Measurements from ENCODE around the gene CGNL1.

CGNL1 gene

DNA sequence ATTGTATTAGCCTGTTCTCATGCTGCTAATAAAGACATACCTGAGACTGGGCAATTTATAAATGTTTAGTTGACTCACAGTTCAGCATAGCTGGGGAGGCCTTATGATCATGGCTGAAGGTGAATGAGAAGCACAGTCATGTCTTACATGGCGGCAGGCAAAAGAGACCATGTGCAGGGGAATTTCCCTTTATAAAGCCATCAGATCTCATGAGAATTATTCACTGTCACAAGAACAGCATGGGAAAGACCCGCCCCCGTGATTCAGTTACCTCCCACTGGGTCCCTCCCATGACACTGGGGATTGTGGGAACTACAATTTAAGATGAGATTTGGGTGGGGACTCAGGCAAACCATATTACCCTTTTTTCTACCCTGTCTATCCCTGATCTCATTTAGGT is 163.9 kb downstream of the CGNL1 start:
- Histone ChIP-seq H3K4me2 (ENCODE audit: low read depth, low read length, poor library complexity, severe bottlenecking) (no peak overlapping the region), H3K36me3 (ENCODE audit: low read length) (no peaks in the 10 kb centered on the region), H3K27me3 (ENCODE audit: low read length) (no peaks in the 10 kb centered on the region), H4K20me1 (ENCODE audit: low read depth, low read length) (no peaks in the 10 kb centered on the region), H2AFZ (ENCODE audit: low read depth, low read length, severe bottlenecking) (no peak overlapping the region), H3K9ac (ENCODE audit: low read length) (no peak overlapping the region), H3K79me2 (ENCODE audit: insufficient read depth, low read length) (no peaks in the 10 kb centered on the region), H3K9me3 (ENCODE audit: insufficient read depth, low read length) (no peaks in the 10 kb centered on the region), H3F3A (ENCODE audit: insufficient read depth) (no peaks in the 10 kb centered on the region), H3K4me3 (ENCODE audit: insufficient read depth, low read length, poor library complexity, severe bottlenecking) (no peak overlapping the region), H3K9me2 (replicated peaks; ENCODE audit: insufficient read depth, low read length) (no peaks in the 10 kb centered on the region), H3K27ac (ENCODE audit: low read depth, low read length) (no peak overlapping the region)
- TF ChIP-seq, protein P1, sequence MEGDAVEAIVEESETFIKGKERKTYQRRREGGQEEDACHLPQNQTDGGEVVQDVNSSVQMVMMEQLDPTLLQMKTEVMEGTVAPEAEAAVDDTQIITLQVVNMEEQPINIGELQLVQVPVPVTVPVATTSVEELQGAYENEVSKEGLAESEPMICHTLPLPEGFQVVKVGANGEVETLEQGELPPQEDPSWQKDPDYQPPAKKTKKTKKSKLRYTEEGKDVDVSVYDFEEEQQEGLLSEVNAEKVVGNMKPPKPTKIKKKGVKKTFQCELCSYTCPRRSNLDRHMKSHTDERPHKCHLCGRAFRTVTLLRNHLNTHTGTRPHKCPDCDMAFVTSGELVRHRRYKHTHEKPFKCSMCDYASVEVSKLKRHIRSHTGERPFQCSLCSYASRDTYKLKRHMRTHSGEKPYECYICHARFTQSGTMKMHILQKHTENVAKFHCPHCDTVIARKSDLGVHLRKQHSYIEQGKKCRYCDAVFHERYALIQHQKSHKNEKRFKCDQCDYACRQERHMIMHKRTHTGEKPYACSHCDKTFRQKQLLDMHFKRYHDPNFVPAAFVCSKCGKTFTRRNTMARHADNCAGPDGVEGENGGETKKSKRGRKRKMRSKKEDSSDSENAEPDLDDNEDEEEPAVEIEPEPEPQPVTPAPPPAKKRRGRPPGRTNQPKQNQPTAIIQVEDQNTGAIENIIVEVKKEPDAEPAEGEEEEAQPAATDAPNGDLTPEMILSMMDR (IDR thresholded peaks at IDR 0.05; ENCODE audit: insufficient read depth, low read length, poor library complexity, severe bottlenecking), result no peak
- no peak for TF ChIP-seq EZH2phosphoT487 (conservative IDR thresholded peaks at IDR 0.05; ENCODE audit: low read length)

DNA sequence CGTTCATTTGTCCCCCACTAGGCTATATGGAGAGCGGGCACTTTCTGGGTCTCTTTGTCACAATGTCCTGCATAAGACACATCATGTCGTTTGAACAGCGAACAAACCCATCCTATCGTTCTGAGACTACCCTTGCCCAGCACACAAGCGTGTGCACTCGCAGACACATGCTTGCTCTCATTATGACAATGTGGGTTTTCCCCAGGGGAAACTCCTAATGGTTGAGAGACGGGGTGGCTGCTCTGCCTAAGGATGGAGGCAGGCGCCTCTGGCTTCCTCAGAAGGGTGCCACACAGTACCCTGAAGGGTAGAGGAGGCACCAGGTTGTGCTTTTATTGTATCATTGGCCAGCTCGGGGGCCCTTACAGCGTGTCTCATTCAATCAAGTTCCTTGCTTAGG is 164.4 kb downstream of the CGNL1 start:
- H3K9me2 ChIP-seq (replicated peaks; ENCODE audit: insufficient read depth, low read length), result no peaks in the 10 kb centered on the region

DNA sequence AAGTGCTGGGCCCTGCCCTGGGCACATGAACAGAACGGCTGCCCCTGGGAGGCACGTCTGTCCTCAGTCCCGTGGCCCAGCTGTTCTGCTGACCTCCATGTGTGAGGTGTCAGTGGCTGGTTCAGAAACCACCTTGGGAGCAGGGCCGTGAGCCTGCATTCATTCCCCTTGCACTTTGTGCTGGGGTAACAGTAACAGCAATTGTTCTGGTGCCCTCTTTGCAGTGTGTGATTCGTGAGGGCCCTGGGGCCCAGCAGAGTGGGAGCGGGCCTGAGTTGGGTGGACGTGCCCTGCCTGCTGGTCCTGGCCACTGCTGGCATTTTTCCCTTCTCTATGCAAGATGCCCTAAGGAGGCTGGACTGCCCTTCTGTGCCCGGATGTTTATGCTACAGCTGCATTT is 165.0 kb downstream of the CGNL1 start:
- Histone ChIP-seq H3K79me2 (ENCODE audit: insufficient read depth, low read length) (no peaks in the 10 kb centered on the region), H3K27me3 (ENCODE audit: low read length) (no peaks in the 10 kb centered on the region), H3K27ac (ENCODE audit: low read depth, low read length) (no peak overlapping the region), H3K4me2 (ENCODE audit: low read depth, low read length, poor library complexity, severe bottlenecking) (no peak overlapping the region), H3K4me3 (ENCODE audit: insufficient read depth, low read length, poor library complexity, severe bottlenecking) (no peak overlapping the region), H2AFZ (ENCODE audit: low read depth, low read length, severe bottlenecking) (no peak overlapping the region), H3K36me3 (ENCODE audit: low read length) (no peaks in the 10 kb centered on the region), H4K20me1 (ENCODE audit: low read depth, low read length) (no peaks in the 10 kb centered on the region), H3K9me2 (replicated peaks; ENCODE audit: insufficient read depth, low read length) (no peaks in the 10 kb centered on the region), H3F3A (ENCODE audit: insufficient read depth) (no peaks in the 10 kb centered on the region), H3K9me3 (ENCODE audit: insufficient read depth, low read length) (no peaks in the 10 kb centered on the region), H3K9ac (ENCODE audit: low read length) (no peak overlapping the region)
- TF ChIP-seq, protein P1 (IDR thresholded peaks at IDR 0.05; ENCODE audit: insufficient read depth, low read length, poor library complexity, severe bottlenecking), result no peak
- no peak for TF ChIP-seq EZH2phosphoT487 (conservative IDR thresholded peaks at IDR 0.05; ENCODE audit: low read length)

More for the DNA sequence above, 164.4 kb downstream of the CGNL1 start:
- Histone ChIP-seq H3K9me3 (ENCODE audit: insufficient read depth, low read length) (no peaks in the 10 kb centered on the region), H3K27ac (ENCODE audit: low read depth, low read length) (no peak overlapping the region), H3K4me3 (ENCODE audit: insufficient read depth, low read length, poor library complexity, severe bottlenecking) (no peak overlapping the region), H3K36me3 (ENCODE audit: low read length) (no peaks in the 10 kb centered on the region), H4K20me1 (ENCODE audit: low read depth, low read length) (no peaks in the 10 kb centered on the region), H3K4me2 (ENCODE audit: low read depth, low read length, poor library complexity, severe bottlenecking) (no peak overlapping the region), H2AFZ (ENCODE audit: low read depth, low read length, severe bottlenecking) (no peak overlapping the region), H3K79me2 (ENCODE audit: insufficient read depth, low read length) (no peaks in the 10 kb centered on the region), H3F3A (ENCODE audit: insufficient read depth) (no peaks in the 10 kb centered on the region), H3K9ac (ENCODE audit: low read length) (no peak overlapping the region), H3K27me3 (ENCODE audit: low read length) (no peaks in the 10 kb centered on the region)
- TF ChIP-seq EZH2phosphoT487 (conservative IDR thresholded peaks at IDR 0.05; ENCODE audit: low read length), result no peak
- TF ChIP-seq, protein P1 (IDR thresholded peaks at IDR 0.05; ENCODE audit: insufficient read depth, low read length, poor library complexity, severe bottlenecking), result no peak

Measured in SU-DHL-6 (cell line).